ENCODE measurements around the gene ATPAF1.

The ATPAF1 gene

GRCh38 chr1:46616277-46617107, 51.7 kb downstream of the ATPAF1 start, which contains the start of gene MOB3C:
TSS of gene MOB3C (minus strand) at chr1:46616811. CDS start at chr1:46613321, 3,490 bp downstream.
- DNase-seq = peak in 51 of 58 donors; percentile 24 to 77 (median 59)

DNA sequence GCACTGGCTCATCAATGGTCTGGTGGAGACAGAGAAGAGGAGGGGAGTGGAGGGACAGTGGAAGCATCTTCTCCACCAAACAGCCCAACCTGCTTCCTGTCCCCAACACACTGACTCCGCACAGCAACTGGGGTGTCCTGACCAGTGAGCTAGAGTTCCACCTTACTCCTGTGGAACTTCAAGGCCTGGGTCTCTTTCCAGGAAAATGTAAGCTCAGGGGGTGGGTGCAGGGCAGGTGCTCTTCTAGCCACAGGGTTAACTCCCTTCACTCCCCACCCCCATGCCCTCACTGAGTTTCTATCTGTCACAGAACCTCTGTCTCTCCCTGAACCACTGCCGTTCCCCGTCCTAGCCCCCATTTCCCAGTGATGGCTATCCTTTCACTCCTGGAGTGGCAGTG, 52.4 kb downstream of the ATPAF1 start:
- DNase-seq = no peak

GRCh38 chr1:46615088-46615487, 53.1 kb downstream of the ATPAF1 start:
- no peak for DNase-seq

DNA sequence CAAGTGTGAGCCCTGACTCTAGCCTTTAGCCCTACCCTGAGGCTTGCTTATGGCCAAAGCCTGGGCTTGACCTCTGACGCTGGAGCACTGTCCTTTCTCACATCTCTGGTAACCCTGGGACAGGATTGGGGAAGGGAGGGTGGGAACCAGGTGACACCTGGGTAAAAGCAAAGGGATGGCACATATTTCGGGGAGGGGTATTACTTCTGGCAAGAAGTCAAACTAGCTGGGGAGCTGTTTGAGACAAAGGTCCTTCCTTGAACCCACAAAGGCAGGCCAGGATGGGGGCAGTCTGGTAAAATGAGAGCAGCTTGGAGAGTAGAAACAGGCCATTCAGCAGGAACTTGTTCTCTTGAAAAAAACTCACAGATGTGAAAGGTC, 53.6 kb downstream of the ATPAF1 start:
- DNase-seq = no peak

DNA sequence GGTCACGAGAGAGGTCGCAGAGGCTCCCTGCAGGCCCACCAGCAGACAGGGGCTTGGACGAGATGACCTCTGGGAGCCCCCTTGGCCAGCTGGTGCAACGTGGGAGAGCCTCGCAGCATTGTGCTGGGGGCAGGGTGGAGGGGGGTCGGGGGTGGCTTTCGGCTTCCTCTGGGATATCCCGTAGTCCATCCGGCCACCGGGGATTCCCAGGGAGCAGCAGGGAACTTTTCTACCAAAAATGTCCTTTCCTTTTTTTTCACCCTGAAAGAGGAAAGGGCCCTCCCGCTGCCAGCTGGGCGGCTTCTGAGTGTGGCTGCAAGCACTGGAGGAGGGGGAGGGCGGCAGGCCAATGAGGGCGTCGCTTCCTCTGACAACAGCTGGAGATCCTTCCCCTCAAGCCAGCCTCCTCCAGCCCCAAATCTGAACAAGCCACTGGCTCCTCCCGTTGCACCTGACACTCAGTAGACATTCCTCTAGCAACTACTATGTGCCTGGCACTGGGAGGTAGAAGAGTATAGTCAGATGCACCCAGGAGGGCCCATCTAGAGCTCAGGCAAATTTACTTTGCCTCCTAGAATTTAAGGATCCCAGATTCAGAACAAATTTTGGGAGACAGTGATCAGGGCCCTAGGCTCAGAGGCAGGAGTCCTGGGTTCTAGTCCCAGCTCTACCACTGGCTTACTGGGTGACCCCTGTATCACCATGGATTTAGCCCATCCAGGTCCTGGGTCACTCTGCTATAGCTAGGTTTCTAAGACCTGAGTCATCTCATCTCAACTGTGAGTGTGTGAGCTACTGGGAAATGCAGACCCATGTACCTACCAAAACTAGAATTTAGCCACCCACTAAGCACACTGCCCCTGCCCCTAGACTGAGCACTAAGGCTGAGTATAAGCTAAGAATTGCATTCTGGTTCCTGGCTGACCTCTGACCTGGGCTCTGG, 54.2 kb downstream of the ATPAF1 start:
- DNase-seq = peak in 52 of 58 donors; percentile 10 to 80 (median 51)

DNA sequence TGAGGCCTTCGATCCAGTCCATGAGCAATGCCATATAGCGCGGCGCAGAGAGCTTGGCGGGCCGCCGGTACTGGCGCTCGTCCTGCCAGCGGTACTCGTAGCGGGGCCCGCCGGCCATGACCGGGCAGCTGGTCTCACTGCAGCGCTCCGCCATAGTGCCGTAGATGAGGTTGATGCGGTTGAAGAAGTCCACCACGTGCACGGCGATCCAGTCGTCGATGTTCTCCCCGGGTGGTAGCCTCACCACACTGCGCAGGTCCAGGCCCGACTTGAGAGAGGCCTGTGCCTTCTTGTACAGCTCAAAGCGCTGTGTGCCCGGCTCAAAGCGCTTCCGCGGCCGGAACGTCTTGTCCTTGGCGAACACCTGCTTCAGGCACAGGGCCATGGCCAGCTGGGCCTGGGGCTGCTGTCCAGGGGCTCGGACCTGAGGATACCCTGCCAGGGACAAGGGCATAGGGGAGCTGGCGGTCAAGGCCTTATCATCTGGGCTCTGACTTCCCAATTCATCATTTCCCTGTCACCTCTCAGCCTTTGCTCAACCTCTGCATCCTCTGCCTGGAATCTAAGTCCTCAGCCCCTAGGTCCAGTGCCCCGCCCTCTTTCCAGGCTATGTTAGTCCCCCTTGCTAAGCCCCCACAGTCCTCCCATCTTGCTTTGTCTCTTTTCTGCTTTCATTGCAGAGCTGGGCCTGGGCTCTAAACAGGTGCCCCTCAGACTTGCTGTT, 55.1 kb downstream of the ATPAF1 start:
- peak in 2 of 58 donors; percentile 9 to 21 for DNase-seq

DNA sequence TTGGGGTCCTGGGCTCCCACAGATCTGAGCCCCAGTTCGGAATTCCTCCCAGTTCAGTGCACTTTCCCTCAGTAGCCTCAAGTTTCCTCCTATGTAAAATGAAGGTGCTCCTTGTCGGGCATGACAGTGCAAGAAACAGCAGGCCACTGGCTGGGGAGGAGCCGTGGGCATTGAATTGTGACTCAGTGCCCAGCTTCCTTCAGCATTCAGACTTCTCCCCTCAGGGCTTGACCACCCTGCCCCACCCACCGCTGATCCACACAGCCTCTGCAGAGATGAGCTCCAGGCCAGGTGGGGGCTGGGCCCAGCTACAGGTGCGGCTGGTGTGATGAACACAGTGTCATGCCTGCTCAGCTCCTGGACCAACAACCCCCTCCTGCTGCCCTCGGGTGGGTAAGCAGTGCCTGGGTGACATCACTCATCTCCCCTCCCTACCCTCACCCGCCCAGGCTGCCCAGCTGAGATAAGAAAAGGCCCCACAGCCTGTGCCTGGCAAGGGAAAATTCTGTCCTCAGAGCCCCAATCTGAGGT, 56.4 kb downstream of the ATPAF1 start:
- no peak for DNase-seq

DNA sequence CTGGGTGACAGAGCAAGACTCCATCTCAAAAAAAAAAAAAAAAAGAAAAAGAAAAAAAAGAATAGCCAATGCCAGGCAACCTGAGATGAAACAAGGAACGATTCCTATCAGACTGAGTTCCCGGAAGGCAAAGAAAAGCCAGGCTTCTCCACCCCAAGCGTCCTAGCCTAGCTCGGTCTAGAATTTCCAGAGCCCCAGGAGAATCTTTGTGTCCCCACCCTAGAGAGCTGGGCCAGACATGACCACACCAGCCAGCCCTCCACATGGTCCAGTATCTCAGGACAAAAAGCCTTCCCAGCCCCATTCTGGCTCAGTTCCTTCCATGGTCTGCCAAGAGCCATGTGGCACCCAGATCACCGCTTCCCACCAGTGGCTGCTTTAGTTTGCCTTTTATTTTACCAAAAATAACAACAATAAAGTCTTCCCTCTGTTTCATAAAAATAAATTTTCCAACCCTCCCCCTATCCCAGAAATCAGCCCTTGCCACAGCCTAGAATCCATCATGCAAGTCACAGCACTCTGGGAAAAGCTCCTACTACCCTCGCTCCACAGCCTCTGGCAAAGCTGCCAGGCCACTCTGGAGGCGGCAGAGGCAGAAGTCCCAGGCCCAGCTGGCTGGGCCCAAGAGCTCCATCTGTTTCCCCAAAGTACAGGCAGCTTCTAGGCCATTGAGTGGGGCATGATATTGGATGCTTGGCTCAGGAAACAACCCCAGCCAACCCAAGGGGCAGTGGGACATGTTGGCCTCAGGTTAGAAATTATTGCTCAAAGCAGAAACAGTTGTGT, 60.6 kb downstream of the ATPAF1 start:
- peak in 10 of 58 donors; percentile 8 to 58 (median 31) for DNase-seq

- no peak for DNase-seq
Measured at GRCh38 chr1:46606255-46606965, 61.8 kb downstream of the ATPAF1 start.

- DNase-seq = no peak
Measured at GRCh38 chr1:46605232-46605631, 62.9 kb downstream of the ATPAF1 start.

DNA sequence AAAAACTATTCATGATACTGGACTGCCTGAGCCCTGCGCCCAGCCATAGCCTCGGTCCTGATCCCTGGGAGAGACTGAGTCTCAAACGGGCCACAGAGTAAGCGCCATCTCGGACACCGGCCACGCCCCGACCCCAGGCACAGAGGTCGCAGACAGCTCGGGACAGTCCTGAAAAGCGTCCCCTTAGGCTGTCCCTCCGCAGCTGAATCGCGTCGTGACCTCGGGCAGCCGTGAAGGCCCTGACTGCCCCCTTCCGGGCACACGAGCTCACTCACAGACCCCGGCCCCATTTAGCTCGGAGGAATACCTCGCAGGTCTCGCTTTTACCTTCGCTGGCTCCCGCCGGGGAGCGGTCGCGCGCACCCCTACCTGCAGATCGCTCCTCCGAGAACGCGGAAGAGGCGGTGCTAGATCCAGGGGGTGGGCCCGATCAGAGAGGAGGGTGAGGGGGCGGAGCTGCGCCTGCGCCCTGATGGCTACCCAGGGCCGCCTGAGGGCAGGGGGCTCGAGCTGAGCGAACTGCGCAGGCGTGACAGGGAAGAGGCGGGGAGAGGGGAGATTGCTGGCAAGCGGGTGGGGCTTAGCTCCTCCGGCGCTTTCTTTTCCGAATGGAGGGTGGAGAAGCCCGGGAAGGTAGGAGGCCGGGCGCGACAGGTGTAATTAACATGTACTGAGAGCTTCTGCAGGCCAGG, 64.2 kb downstream of the ATPAF1 start, which contains the start of gene MKNK1:
TSS of gene MKNK1 (minus strand) at position 411 of the 692 bp plus-strand sequence. CDS start 20,941 bp downstream, outside the sequence.
- peak; percentile 30 to 95 (median 85) for DNase-seq

- no peak for DNase-seq
Measured at GRCh38 chr1:46603481-46603857, 64.7 kb downstream of the ATPAF1 start.

DNA sequence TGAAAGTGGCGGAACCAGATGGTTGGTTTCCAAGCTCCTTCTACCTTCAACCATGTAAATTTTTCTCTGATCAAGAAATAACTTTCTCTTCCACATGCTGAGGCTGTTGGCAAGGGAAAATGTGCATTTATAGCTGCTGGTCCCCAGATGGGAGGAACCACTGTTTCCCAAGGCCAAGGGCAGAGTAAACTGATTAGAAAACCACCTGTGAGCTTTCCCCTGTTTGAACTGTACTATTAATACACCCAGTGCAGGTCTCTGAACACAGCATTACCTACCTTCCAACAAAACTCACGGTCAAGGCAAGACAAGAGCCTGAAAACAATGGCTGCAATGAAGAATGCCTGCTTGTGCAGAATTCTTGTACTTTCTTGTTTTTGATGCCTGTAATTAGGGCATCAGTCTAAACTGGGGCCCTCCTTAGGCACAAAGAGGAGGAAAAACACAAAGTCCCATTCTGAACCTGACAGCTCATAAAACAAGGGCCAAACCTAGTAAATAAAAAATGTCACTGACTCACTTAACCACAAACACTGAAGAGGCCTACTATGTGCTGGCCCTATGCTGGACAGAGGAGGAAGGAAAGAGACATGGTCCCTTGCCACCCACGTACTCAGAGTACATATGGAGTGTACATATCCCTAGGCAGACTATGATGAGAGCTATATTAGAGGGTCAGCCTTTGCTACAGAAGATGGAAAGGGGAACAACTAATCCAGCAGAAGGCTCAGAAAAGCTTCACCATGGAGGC, 66.7 kb downstream of the ATPAF1 start:
- no peak for DNase-seq

GRCh38 chr1:46599059-46599970, 68.8 kb downstream of the ATPAF1 start:
- DNase-seq = no peak

GRCh38 chr1:46596846-46597245, 71.3 kb downstream of the ATPAF1 start:
- DNase-seq = no peak

DNA sequence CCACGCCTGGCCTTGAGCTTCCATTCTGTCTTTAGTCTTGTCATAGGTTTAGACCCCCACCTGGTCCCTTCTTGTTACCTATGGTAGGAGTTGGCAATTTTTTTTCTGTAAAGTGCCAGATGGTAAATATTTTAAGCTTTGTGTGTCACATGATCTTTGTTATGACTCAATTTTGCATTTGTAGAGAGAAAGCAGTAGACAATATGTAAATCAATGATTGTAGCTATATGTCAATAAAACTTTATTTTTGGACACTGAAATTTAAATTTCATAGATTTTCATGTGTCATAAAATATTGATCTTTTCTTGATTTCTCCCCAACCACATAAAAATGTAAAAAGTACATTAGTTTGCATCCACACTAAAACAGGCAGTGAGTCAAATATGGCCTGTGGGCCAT, 72.1 kb downstream of the ATPAF1 start:
- no peak for DNase-seq

GRCh38 chr1:46595127-46595526, 73.0 kb downstream of the ATPAF1 start:
- peak in 13 of 58 donors; percentile 10 to 62 (median 18) for DNase-seq

Data from anterior cingulate cortex (tissue), 58 donors.